HT-29 (cell line): ENCODE results near the gene RAD51B. TPM values are rescaled to one million over a fixed set of nuclear protein-coding genes. Genes with fewer than 3 reads are reported as not detected.
A peak's percentile ranks its signal among the peaks of the same experiment; 100 is the strongest.

Source experiments
- DNase-seq: peaks from one replicate; pipeline ENCODE4 v3.0.0-alpha.2; 2015; ENCODE audit warnings: low spot score
- total RNA-seq: library from RNA; depleted of rRNA; stranded (reverse); fragments of >200 nt; shearing (Covaris generic); gene quantifications from 2 replicates; pipeline ENCODE4 v1.2.3, GENCODE V29; 2014

Gene RAD51B
- total RNA-seq, 1 experiment from 2014 or later: 5.9 TPM

GRCh38 chr14:67833403-67833802 lies 13.8 kb downstream of the RAD51B start:
- no peak for DNase-seq

- DNase-seq: no peak
These were observed 16.0 kb downstream of the RAD51B start for GRCh38 chr14:67835596-67835995.

GRCh38 chr14:67837011-67837624 lies 17.5 kb downstream of the RAD51B start:
- DNase-seq: peak; percentile 74

- no peak for DNase-seq
These were observed 26.5 kb downstream of the RAD51B start for GRCh38 chr14:67846029-67846610.

- DNase-seq: no peak
These were observed 30.7 kb downstream of the RAD51B start for GRCh38 chr14:67850066-67850830.

- DNase-seq: no peak
These were observed 32.3 kb downstream of the RAD51B start for GRCh38 chr14:67851785-67852410.

- DNase-seq: no peak
These were observed 33.5 kb downstream of the RAD51B start for GRCh38 chr14:67852926-67853604.

GRCh38 chr14:67853715-67854114 lies 34.1 kb downstream of the RAD51B start:
- no peak for DNase-seq

GRCh38 chr14:67856827-67857226 lies 37.2 kb downstream of the RAD51B start:
- DNase-seq: no peak

GRCh38 chr14:67857778-67858350 lies 38.3 kb downstream of the RAD51B start:
- no peak for DNase-seq

- DNase-seq: no peak
These were observed 39.7 kb downstream of the RAD51B start for GRCh38 chr14:67859169-67859749.

- no peak for DNase-seq
These were observed 43.6 kb downstream of the RAD51B start for GRCh38 chr14:67863223-67863622.

- DNase-seq: no peak
These were observed 55.8 kb downstream of the RAD51B start for GRCh38 chr14:67875175-67876006.

- DNase-seq: no peak
These were observed 59.4 kb downstream of the RAD51B start for GRCh38 chr14:67879026-67879425.

GRCh38 chr14:67881225-67881624 lies 61.6 kb downstream of the RAD51B start:
- DNase-seq: no peak

- DNase-seq: no peak
These were observed 63.5 kb downstream of the RAD51B start for GRCh38 chr14:67882986-67883555.

GRCh38 chr14:67883717-67884116 lies 64.1 kb downstream of the RAD51B start:
- peak; percentile 22 for DNase-seq

GRCh38 chr14:67886191-67886590 lies 66.6 kb downstream of the RAD51B start:
- no peak for DNase-seq

GRCh38 chr14:67887478-67887877 lies 67.9 kb downstream of the RAD51B start:
- DNase-seq: no peak

- no peak for DNase-seq
These were observed 69.9 kb downstream of the RAD51B start for GRCh38 chr14:67889455-67889854.
